ENCODE measurements around the gene PGAM5.

GRCh38 chr12:132730353-132730752, 19.7 kb downstream of the PGAM5 start:
- TF ChIP-seq POLR2AphosphoS5 (IDR thresholded peaks at IDR 0.05; ENCODE audit: low read length): no peak
- TF ChIP-seq CHD4 (IDR thresholded peaks at IDR 0.05): no peak

All from GM12878 (cell line).